Stimulated activated naive CD4-positive, alpha-beta T cell (primary cell): ENCODE results near the gene DUOX2.
"Not testable (repeated sequence)": the region's sequence is repeated elsewhere in the genome, so short reads cannot be mapped to it uniquely, and the experiment has no call there.

Experiments used
- DNase-seq, 6 experiments: peaks; one replicate each; lab custom pipeline; 2025; lab: John Stamatoyannopoulos, UW

DUOX2 gene

DNA sequence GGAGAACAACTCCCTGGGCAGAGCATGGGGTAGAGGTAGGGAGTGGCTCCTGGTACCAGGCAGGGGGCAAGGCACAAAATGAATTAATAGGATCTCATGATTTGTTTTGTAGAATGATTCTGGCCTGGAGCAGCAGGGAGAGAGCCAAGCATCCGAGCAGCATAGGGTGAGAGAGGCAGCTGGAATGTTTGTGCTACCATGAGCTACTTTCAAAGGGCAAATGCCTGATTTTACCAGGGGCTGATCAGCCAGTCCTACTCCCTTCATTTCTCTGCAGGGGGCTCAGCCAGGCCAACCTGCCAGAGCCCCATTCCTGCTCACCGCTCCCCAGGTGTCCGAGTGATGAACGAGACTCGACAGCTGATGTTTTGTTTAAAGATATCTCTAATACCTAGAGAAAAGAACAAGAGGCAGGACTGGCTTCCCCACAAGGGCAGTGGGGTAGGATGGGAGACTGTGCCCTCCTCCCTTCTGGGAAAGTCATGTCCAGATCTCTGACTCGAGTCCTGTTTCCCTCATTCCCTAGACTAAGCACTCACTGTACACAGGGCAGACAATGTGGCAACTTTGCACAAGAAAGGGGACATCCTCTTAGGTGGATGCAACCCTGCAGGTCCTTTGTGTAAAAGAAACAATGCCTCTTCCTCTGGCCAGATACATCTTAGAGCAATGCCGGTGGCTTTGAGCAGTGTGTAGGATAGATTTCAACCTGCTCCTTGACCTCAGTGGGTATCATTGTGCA lies 12.9 kb downstream of the DUOX2 start:
- DNase-seq = no peak

DNA sequence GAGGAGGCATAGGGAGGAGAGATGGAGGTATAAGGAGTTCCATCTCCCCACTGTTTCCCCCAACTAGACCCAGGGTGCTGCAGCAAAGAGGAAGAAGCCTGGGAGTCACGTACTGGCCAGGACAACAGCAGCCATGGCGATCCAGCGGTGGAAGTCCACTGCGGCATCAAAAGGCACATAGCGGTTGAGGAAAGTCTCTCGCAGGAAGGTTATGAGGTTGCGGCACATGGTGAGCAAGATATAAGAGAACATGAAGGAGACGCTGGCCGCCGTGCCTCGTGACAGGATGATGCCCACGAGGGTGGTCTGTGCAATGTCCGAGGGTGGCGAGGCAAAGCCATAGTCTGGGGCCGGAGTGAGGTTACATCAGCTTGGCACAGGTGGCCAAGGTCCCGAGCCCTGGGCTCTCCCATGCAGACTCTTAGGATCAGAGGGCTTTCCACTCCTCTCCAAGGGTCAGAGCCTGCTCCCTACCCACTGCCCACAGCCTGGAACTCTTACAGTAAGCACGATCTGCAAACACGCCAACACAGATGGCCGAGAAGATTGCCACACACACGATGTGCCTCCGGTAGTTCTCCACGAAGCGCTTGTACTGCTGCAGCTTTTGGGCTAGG lies 14.3 kb downstream of the DUOX2 start:
- no peak for DNase-seq

DNA sequence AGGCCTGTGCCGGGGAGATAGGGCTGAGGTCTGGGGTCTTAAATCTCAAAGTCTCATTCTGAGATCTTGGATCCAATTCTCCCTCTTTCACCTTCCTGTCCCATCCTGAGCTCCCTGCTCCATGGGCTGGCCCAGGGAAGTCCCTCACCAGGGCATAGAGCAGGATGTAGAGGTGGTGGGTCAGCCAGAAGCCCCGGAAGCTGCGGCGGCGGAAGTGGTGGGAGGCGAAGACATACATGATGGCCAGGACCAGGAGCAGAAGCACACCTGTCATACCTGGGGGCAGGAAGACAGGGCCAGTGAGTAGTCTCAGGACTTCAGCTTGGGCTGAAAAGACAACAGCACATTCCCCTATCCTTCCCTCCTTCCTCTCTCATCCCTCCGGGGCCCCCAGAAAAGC lies 16.5 kb downstream of the DUOX2 start:
- DNase-seq = no peak

DNA sequence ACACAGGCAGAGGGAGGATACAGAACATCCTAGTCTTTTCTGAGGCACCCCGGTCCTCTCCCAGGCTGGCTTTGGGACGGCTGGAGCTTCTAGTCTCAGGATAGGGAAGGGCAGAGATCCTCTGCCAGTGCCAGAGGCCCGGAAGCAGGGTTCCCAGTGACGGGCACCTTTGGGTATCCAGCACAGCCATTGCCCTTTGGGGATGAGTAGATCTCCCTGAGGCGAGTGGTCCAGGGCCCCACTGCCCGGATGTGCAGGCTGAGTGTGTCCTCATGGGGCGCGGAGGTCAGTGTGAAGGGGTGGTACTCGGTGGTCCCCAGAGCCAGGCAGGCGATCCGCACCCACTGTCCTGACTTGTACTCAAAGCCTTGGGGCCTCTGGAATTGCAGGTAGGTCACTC lies 18.3 kb downstream of the DUOX2 start:
- DNase-seq = no peak

DNA sequence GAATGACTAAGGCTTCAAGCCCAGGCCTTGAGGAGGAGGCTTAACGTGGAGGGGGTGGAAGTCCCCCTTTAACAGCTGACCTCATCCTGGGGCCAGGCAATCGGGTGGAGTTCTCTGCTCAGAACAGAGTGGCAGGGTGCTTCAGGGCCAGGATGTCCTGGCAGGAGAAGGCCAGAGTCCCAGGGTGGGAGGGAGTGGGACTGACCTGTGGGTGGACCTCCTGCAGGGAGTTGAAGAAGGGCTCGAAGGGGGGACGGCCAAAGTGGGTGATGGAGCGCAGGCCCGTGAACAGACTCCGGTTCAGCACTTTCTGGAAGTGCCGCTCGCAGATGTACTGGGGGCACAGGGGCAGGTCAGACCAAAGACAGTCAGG lies 19.6 kb downstream of the DUOX2 start:
- no peak for DNase-seq

DNA sequence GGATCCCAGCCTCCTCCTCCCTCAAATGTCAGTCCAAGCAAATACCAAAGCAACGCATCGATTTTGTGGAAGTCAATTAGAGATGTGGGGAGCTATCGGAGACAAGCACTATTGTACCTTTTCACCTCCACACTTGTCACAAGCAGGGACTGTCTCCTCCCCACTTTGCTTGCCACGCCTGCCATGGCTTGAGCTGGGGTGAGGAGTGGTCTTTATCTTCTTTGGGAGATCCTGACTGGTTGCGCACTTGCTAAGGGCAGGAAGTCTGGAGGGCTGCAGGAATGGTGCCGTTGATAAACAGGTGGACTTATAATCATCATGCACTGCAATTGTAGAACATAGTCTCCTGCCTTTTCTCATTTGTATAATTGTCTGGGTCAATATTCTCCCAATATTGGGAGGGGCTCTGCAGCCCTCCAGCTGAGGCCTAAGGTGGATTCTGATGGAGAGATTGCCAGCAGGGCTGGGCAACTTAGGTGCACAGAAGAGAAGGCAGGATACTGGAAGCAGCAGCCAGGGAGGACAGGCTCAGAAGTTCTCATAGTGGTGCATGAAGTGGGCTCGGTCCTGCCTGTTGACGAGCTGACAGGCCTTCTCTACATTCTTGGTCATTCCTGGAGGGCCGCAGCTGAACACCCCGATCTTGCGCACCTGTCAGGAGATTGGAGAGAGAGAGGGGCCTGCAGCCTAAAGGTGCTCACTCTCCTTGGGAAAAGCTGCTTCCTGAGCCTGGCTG lies 20.2 kb downstream of the DUOX2 start:
- no peak for DNase-seq

DNA sequence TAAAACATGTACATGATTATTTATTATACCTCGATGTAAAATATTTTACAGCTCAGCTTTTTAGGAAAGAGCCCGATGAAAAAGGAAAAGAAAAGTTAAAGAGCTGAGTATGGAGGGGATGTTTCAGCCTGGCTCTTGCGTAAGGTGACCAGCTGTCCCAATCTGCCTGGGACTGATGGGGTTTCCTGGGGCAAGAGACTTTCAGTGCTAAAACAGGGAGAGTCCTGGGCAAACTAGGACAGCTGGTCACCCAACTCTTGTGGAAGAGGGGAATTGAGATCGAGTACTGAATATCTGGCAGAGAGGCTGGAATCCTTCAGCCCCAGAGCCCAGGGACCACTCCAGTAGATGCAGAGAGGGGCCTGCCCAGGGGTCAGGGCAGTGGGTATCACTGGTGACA lies 21.0 kb downstream of the DUOX2 start:
- DNase-seq = no peak

DNA sequence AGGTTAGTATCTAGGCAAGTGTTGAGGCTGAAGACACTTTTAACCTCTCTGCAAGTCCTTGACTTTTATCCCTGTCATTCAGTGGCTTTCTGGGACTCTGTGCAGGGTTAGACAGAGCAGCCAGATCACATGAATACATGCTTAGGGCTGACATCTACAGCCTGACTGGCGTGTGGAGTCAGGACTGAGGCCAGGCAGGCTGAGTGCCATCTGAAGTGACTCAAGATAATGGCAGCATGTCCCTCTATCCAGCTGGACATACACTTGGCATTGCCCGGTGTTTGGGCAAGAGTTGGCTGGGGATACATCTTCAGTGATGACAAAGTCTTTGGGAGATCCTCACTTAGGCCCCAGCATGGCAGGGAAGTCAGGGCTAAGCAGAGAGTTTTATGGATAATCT lies 22.4 kb downstream of the DUOX2 start:
- no peak for DNase-seq

DNA sequence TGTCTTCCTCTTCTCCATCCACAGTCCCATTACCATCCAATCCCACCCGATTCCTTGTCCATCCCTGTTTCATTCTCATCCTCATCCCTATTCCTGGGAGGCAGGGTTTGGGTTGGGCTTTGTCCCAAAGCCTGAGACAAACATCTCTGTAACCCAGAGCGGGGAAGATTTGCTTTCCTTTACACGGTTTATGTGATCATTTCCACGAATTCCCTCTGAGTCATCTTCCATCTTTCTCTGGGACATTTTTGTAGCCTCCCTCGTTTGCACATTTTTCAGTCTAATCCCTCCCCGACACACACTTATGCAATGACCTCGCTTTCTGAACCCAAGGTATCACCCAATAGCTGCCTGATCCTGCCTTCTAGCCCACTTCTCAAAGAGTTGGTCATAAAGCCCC lies 22.8 kb downstream of the DUOX2 start:
- DNase-seq = no peak

DNA sequence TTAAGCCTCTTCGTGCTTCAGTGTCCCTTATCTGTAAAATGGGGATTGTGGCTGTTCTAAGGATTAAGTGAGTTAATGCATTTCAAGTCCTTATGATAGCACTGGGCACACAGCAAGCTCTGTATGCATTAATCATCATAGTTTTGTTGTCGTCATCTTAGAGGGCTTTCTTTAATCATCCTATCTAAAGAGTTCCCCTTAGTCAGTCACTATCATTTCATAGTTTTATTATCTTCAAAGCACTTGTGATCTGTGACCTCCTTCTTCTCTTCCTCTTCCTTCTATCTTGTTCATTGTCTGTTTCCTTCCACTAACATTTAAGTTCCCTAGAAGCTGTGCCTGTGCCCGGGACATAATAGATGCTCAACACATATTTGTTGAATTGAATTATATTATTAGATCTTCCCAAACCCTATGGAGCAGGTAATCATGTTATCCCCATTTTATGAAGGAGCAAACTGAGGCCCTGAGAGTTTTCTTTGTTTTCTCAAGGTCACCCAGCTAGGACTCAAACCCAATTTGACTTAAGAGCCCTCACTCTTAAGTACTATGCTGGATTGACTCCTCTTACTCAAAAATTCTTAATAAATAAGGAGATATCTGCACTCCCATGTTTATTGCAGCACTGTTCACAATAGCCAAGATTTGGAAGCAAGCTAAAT lies 24.1 kb downstream of the DUOX2 start:
- DNase-seq = no peak

DNA sequence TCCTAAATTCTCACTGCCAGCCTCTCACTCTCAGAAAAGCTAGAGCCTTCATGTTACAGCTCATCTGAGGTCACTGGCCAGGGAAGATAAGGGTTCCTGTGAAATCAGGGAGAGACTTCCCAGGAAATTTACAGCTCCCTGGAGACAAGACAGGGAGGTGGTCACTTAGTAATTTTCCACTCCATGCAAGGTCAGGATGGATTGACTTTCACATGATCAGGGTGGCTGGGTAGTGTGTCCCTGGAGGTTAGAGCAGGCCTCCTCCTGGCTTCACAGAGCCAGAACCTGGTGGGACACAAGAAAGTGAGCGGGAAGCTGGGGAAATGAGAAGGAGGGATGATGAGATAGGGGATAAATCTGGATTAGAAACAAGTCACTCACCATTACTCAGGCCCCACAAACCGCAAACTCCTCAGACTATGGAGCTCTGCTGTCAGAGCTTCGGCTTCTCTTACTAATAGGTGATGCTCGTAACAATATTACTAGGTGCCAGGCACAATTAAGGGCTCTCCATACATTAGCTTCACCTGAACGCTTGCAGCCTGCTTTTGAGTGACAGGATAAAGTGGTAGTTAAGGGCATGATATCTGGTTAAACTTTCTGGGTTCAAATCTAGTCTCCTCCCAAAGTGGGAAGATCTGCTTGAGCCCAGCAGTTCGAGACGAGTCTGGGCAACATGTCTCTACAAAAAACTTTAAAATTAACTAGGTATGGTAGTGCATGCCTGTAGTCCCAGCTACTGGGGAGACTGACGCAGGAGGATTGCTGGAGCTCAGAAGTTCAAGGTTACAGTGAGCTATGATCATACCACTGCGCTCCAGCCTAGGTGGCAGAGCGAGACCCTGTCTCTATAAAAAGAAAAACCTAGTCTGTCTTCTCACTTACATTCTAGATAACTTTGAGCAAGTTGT lies 24.9 kb downstream of the DUOX2 start:
- no peak for DNase-seq

DNA sequence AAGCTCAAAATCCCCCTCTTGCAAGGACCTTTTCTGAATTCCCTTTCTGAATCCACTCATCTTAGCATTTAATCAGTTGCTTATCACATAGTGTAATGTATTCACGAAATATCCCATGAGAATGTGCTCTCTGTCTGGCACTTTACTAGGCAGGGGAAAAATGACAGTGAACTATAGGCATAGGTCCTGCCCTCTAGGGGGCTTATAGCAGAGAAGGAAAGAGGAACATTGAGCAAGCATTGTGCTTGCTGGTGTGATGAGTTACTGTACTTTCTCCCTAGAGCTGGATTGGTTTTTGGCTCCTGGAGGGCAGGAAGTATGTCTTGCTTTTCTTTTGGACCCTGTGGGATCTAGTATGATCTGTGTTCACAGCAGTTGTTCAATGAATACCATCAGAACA lies 26.5 kb downstream of the DUOX2 start:
- DNase-seq = no peak

DNA sequence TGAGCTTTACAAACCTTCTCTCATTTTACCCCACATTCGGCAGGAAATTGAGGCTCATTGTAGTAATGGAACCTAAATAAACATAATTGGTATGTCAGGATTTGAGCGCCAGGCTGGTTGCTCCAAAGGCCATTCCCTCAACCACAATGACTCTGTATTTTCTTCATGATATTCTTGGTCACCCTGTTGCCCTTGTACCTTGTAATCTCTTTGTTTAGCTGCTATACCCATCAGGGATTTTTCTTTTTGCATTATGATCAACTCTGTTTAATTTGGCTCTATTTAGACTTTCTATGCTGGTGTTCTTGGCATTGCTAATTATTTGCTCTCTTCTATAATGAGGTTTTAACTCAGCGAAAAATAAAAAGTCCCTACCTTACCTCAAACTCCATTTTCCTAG lies 29.8 kb downstream of the DUOX2 start:
- DNase-seq = no peak

DNA sequence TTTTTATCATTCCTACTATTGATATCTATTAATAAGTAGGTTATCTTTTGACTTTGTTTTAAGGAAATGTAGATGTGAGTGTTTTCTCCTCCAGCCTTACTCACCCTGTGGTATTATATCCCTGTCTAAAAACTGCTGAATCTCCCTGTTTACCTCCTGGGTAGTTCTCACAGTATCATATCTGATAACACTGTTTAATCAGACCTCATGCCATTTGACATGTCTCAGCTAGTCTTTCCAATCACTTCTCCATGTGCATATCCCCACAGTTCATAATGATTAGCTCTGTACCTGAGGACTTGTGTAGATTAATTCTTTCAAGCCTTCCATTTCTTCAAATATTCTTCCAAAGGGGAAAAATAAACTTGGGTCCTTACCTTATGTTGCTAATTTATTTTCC lies 30.7 kb downstream of the DUOX2 start:
- no peak for DNase-seq

DNA sequence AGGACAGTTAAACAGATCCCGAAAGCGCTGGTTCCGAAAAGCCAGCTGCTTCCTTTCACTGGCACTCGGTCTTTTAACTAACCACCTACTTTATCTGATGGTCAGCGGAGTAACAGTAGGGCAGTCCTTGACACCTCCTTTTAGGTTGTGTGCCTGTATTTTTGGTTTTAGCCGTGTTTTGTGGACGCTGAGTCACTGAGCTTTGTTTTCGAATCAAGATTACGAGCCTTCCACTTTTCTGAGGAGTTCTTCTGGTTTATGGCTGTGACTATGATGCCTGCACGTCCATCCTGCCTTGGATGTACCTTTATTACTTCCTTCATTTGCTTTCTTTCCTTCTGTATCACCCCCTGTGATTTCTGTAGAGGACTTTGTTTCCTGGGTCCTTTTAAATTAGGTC lies 31.6 kb downstream of the DUOX2 start:
- DNase-seq = not testable (repeated sequence)

DNA sequence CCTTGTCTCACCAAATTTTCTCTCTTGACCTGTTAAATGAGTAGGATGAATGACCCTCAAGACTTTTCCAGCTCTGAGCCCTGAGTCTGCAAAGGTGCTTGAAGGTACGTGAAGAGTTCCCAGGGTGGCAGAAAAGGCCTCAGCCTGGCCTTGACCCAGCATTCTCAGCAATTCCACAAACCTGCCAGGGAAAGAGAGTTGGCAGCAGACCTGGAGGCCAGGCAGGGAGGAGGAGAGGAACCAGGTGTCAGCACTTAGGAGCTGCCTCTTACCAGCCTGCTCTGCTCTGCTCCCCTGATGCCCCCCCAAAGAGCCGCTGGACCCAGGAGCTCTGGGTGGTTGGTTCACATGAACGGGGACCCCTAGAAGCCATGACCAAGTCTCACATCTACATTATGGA lies 33.4 kb downstream of the DUOX2 start:
- not testable (repeated sequence) for DNase-seq

DNA sequence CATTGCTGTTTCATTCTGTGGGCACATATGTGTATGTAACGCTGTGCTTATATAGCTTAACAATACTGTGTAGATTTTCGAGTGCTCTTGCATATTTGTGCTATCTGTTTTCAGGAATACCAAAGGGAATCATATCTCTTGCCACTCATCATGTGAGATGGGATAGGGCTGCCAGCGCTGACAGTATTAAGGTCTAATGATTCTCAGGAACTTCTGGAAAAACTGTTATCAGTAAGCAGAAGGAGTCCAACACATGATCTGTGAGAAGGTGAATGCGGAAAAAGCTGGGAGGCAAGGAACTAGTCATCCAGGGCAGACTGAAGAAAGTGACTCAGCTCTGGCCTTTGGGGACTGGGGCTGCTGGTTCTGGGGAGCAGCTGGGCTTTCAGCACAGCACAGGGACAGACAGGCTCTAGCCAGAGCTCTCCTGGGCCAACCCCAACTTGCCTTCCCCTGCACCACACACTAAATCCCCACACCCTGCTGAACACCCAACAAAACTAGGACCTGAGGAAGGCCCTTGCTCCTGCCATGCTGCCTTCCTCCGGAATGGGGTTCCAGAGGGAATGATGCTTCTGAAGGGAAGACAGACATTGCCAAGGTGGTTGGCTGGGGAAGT lies 34.2 kb downstream of the DUOX2 start:
- not testable (repeated sequence) for DNase-seq

DNA sequence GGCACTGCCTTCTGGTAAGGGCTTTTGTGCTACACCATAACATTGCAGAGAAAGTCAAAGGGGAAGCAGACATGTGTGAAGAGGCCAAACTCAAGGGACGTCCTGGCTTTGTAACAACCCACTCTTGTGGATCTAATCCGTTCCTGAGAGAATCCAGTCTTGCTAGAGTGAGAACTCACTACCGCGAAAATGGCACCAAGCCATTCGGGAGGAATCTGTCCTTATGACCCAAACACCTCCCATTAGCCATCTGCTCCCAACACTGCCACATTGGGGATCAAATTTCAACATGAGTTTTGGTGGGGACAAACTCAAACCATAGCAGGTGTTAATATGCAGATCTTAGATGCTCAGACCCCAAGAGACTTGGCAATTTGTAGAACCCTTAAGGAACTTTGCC lies 34.8 kb downstream of the DUOX2 start:
- DNase-seq = not testable (repeated sequence)

DNA sequence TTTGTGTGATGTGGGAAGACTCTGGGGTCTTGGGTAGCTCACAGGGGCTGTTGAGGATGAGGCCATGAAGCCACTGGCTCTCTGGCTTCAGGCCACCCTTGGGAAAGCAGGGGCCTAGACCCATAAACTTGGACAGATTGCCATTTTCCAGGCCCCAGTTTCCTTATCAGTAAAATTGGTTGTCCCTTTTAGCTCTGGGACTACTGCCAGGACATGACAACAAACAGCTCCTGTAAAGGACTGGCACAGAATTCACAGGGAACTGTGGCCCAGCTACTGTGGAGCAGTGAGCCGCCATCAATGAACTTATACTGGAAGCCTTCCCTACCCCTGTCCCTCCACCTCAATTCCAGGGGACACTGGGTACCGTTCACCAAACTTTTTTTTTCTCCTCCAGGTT lies 36.6 kb downstream of the DUOX2 start:
- DNase-seq = not testable (repeated sequence)

DNA sequence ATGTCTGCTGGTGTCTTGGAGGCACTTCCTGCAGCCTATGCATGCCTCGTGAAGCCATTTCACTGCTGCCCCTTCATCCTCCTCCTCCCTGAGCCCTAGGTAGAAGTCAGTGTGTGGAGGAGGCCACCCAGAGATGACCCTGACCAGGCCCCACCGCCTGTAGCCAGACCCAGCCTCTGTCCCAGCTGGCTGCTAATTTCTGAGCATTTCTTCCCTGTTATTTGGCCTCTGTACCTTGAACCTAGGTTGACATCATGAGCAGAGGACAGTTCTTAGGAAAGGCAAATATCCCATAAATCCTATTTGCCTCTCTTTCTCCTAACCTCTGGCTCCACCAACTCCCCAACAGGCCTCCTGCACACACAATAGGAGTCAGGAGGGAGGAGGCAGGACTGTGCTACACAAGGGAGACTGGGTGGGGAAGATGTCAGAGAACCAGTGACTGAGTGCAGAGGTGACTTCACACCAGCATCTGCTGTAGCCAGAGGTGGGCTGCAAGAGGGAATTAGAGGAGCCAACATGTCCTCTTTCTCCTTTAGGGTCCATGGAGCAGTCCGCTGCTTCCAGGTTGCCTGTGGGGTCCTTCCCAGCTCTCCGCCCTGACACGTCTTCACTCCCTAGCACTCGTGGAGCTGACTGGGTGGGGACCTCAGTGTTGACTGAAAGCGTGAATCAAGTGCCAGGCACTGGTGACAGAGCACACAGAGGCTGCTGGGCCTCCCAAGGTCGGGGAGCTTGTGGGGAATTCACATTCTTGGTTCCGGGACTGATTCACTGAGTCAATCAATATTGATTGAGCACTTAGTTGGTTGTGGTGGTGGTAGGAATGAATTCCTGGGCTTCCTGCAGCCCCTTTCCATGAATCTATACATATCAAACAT lies 38.3 kb downstream of the DUOX2 start:
- DNase-seq = not testable (repeated sequence)
